Measurements from ENCODE around the gene GGT1.
A peak's percentile ranks its signal among the peaks of the same experiment; 100 is the strongest.
"Not testable (repeated sequence)": the region's sequence is repeated elsewhere in the genome, so short reads cannot be mapped to it uniquely, and the experiment has no call there.

GGT1 gene

DNA sequence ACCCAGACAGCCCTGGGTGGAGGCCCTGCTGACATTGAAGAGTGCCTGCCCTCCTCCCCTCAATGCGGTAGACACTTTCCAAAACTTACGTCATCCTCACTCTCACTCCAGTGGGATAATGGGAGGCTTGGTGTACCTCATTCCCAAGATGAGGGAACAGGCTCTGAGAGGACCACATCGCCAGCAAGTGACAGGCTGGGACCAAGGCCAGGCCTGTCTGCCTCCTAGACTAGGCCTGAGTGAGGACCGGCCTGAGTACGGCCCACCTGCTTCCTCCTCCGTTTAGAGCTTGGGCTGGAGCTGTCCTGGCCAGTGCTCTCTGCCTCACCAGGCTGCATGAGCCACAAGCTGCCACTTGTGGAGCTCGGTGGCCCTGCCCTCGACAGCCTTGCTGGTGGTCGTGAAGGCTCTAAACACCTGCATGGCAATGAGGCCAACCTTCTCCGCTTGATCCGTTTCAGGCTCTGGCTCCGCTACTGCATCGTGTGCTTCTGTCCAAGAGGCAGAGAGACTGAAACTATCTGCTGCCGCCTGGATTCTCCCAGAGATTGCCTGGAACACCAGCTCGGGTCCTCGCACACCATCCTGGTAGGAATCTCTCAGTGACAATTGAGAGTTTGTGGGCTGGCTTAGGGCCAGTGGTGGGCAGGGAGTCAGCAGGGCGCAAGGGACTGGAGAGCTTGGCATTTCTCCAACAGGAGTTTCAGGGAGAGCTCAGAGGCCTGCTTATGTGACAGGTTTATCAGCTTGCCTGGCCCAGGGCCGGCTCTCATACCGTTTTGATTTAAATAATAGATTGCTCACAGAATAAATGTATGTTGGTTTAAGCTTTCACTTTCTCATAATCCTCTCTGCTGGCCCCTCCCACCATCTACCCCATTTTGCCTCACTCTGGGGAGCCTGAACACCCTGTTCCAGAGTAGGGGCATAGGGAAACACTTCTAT lies 19.5 kb upstream of the GGT1 start:
- DNase-seq (ENCODE audit: low read depth in 4 of 4, low spot score in 1 of 4): no peak

DNA sequence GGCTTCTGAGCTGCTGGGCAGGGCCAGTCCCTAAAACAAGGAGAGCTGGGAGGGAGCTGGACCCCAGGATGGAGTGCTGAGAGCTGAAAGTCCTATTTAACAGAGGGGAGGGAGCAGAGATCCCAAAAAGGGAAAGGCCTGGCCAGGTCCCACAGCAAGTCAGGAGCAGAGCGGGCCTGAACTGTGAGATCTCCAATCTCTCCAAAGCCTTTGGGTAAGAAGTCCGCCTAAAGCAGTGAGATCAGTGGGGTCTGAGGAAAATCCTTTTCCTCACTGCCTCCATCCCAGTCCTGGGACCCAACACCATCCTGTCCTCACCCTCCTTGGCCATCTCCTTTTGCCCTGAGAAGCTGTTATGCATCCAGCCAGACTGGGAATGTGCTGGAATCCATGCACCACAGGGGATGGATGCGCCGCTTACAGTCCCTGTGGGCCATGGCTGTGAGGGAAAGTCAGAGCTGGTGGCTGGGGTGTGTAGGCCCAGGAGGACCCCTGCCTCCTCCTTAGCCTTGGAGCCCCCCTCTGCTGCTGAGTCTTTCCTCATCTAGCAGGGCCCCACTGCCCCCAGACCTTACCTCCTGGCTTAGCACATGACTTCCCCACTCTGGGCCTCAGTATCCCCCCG lies 18.7 kb upstream of the GGT1 start:
- DNase-seq (ENCODE audit: low read depth in 4 of 4, low spot score in 1 of 4): no peak

DNA sequence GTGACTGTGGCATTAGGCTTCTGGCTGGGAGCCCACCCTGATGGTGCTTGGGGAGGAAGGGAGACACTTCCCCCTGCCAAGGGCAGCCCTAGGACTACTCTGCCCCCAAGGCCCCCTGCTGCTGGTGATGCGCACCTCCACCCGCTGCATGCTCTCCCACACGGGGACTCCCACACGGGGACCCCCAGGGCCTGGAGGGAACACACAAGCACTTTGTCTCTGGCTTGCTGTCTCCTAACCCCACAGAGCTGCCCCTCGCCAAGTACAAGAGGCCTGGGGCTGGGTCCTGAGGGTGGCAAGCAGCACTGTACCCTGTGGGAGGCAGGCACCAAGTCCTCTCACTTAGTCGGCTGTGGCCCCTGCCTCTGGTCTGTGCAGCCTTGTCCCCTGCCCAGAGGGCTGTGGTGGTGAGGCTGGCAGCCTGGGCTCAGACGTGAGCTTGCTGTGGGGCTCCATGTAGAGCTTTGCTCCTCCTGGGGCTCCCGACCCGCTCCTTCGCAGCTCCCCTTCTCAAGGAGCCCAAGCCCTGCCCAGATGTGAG lies 18.1 kb upstream of the GGT1 start:
- no peak for DNase-seq (ENCODE audit: low read depth in 4 of 4, low spot score in 1 of 4)

DNA sequence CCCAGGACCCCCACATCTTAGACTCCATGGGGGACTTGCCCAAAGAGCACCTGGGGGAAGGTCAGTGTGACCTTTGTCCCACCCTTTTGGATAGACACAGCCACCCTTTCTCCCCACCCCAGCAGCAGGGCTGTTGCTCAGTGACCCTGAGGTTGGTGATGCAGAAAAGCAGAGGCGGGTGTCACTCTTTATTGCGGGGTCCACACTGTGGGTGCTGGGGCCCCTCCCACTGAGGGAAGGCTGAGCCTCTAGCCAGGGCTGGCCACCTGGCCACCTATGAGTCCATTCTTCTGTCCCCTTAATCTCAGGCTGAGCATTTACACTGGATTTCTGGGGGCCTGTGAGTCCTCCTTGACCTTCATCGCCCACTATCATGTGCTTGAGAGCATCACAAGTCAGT lies 17.5 kb upstream of the GGT1 start:
- DNase-seq (ENCODE audit: low read depth in 4 of 4, low spot score in 1 of 4): no peak

DNA sequence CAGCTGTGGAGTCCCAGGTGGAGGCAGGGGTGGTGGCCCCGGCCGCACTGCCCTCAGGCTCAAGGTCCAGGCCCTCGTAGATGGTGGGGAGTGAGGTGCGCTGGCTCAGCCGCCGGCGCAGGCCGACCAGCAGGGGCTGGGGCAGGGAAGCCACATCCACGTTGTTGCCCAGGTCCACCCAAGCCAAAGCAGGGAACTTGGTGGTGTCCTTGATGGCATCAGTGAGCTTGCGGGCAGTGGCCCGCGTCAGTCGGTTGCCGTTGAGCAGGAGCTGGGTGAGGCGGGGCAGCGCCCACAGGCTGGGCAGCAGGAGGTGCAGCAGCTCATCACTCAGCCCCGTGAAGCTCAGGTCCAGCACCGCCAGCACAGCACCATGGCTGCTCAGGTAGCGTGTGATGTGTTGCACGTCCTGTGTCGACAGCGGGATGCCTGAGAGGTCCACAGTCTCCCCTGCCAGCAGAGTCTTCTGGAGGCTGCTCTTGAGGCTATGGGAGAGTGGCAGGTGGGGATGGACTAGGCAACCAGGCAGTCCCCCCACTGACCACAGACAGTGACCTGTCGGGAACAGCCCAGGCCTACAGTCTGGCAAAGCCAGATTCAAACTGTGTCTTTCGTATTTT lies 17.0 kb upstream of the GGT1 start:
- no peak for DNase-seq (ENCODE audit: low read depth in 4 of 4, low spot score in 1 of 4)

DNA sequence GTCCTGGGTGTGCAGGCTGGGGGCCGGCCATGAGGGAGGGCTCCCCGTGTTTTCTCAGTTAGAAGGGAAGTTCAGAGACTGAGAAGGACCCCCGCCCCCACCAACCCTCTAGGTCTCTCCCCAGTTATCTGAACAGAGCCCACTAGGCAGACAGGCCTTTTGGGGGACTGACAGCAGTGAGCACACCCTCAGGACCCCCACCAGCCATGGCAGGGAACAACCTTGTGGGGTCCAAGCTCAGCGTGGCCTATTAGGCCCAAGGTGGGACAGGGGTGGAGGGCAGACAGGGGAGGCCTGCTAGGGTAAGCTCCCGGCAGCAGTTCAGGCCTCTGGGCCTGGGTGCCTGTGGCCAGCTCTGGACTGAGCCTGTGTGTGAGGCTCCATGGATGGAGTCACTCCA lies 15.7 kb upstream of the GGT1 start:
- no peak for DNase-seq (ENCODE audit: low read depth in 4 of 4, low spot score in 1 of 4)

DNA sequence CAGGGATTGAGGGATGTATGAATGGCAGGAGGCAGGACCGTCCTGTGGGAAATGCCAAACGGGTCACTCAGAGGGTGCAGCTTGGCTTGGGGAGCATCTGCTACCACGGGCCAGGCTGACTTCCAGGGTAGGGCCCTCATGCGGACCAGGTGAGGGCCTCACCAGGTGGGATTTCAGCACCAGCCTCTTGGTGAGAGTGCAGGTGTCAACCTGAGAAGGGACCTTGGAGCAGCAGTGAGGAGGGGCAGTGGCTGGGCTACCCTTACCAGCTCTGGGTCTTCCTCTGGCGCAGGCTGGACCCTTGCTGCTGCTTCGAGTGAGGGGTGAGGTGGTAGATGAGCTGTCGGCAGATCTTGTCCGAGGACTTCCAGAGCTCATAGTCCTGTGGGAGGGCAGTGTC lies 15.0 kb upstream of the GGT1 start:
- no peak for DNase-seq (ENCODE audit: low read depth in 4 of 4, low spot score in 1 of 4)

DNA sequence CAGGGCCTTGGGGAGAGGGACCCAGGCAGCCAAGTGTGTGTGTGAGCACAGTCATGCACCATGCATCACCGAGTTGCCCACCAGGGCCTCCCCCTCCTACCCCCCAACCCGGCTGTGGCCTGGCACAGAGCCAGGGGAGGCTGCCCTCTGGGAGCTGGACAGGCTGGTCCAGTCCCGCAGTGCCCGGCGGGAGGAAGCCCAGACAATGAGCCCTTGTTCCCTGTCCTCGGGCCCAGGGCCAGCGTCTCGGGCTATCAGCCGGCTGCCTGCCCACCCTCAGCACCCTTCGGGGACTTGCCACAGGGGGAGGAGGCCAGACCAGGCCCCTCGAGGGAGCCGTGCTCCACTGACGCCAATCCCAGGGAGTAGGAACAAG lies 14.6 kb upstream of the GGT1 start:
- no peak for DNase-seq (ENCODE audit: low read depth in 4 of 4, low spot score in 1 of 4)

DNA sequence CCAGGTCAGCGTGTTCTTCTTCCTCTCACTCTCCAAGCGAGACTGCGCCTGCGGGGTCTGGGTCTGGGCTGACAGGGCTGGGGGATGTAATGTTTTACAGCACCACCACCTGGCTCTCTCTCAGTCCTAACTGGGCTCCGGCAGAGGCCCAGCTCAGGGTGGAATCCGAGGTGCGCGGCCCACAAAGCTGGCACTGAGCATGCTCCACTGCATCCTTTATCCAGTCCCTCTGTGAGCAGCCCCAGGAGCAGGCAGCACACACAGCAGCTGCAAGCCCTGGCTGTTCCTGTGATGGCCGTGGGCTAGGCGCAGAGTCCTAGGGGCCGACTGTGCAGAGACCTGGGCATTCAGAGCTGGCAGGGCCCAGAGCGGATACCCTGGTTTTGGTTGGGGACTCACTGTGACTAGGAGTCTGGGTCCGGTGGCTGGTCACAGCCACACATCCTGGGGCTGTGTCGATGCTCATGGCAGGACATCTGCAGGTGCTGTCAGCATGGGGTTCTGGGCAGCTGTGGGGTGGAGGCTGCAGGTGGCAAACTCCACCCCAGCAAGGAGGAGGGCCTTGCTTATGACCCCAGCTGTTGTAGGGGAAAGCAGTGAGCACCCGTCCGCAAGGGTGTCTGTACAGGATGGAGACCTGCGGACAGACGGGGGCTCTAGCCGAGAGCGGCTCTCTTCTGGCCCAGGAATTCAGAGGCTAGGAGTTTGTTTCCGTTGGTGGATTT lies 14.1 kb upstream of the GGT1 start:
- DNase-seq (ENCODE audit: low read depth in 4 of 4, low spot score in 1 of 4): no peak

DNA sequence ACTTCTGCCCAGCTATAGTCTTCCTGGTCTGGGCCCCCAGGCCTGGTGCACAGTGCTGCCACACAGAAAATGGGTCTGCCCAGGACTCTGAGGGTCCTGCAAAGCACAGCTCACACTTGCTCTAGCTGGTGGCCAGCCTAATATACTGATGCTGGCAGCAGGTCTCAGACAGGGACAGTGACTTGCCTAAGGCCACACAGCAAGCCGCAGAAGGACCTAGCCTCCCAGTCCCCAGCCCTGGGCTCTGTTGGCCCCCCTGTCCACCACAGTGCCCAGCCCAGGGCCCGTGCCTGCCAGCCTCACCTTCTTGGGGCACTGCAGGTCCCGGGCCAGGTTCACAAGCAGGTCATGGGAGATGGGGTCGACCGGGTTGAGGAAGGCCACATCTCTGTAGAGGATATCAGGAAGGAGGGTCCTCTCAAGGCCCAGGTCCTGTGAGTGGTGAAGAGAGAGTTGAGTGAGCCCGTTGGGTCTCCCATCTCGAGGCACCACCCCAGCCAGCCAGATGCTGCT lies 13.4 kb upstream of the GGT1 start:
- no peak for DNase-seq (ENCODE audit: low read depth in 4 of 4, low spot score in 1 of 4)

DNA sequence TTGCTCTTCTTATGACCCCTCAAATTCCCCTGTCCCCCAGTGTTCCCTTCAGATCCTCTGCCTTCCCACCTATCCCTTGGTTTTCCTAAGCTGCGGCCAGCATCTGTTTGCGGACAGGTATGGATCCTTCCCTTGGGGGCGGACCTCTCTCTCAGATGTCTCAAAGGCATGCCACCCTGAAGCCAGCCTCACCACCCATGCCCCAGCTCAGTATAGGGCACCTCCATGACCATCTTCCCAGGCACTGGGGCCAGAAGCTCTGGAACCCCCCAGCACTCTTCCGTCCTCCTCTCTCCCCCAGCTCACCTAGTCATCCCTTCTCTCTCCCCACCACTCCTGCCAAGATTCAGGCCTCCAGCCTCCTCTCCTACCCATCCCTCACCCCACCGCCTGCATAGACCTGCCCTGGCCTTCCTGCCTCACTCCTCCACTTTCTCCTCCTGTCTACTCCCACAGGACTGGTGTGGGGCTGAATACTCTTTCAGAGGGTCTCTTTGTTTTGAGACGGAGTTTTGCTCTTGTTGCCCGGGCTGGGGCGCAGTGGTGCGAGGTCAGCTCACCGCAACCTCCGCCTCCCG lies 12.3 kb upstream of the GGT1 start:
- DNase-seq (ENCODE audit: low read depth in 4 of 4, low spot score in 1 of 4): no peak

DNA sequence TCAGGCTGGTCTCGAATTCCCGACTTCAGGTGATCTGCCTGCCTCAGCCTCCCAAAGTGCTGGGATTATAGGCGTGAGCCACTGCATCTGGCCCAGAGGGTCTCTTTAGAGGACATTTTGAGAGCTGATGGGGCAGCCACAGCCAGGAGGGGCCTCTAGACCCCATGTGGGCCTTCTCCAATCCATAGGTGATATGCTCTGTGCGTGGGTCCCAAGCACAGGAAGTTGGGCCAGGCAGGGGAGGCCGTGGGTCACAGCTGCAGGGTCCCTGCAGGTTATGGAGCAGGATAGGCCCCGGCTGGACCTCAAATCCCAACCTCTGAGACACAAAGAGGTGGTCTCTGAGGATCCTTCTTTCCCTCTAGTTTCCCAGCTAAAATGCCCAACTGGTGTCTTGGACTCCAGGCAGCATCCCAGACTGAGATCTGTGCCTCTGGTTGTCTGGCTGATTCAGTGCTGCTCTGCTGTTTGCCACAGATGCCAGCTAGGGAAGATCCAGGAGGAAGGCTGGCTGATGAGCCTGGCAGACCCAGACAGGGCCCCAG lies 11.6 kb upstream of the GGT1 start:
- DNase-seq (ENCODE audit: low read depth in 4 of 4, low spot score in 1 of 4): no peak

DNA sequence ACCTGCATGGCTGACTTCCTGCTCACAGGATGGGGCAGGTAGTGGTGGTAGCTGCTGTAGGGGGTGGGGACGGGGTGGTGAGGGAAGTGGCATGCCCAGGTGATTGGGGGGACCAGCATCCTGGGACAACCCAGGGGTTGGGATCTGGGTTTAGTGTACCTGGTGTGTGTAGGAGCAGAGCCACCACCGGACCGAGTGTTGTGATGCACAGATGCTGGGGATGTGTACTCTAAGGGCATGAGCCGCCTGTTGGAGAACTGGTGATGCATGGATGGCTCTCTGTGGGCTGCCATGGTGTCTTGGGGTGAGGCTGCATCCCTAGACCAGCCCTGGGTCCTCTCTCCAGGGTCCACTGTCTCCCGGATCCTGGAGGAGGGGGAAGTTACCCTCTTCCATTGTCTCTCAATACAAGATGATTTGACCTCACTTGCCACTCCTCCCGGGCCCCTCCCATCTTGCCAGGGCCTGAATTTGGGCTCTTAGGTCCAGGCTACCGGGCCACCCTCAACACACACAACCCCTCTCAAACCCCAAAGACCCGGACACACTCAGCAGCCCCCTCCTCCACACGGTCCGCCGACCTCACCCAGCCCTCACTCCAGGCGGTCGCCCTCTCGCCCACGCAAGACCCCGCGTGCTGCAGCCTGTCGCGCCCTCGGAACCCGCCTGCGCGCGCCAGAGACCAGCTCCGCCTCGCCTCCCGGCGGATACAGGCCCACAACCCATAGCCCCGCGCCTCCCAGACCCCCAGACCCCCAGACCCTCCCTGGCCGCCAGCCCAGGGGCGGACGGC lies 10.7 kb upstream of the GGT1 start:
- DNase-seq (ENCODE audit: low read depth in 4 of 4, low spot score in 1 of 4): no peak

DNA sequence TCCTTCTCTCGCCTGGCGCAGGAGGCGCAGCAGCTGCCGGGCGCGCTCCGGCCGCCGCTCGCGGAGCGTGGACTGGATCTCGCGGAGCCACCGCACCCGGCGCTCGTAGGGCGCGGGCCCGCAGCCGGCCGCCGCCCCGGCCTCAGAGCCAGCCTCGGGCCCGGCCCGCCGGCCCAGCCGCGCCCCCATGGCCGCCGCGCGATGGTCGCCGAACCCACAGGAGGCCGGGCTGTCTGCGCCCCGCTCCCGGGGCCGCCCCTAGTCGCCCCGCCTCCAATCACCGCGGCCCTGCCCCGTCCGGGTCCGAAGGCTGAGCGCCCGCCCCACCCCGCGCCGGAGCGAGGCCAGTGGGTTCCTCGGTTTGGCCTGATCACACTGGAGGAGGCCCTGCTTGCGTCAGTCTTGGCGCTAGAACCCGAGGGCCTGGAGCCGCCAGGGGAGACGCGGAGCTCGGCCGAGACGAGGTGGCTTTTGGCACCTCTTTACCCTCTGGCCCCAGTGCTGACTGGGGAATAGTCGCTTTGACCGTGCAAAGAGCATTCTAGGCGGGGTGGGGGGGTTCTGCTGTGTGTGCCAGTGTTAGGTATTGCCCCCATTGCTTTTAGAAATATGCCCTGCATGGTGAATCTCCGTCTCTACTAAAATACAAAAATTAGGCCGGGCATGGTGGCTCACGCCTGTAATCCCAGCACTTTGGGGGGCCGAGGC lies 10.0 kb upstream of the GGT1 start, which contains the start of gene LRRC75B:
Gene LRRC75B (minus strand): TSS at position 223 of the 708 bp plus-strand sequence. CDS start 34 bp downstream, at position 189.
- DNase-seq (ENCODE audit: low read depth in 4 of 4, low spot score in 1 of 4): peak in 1 of 4 experiments; percentile 36

DNA sequence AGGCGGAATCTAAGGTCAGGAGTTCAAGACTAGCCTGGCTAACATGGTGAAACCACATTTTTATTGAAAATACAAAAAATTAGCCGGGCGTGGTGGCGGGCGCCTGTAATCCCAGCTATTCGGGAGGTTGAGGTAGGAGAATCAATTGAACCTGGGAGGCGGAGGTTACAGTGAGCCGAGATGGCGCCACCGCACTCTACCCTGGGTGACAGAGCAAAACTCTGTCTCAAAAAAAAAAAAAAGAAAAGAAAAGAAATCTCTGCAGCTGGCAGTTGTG lies 9.5 kb upstream of the GGT1 start:
- DNase-seq (ENCODE audit: low read depth in 4 of 4, low spot score in 1 of 4): not testable (repeated sequence)

DNA sequence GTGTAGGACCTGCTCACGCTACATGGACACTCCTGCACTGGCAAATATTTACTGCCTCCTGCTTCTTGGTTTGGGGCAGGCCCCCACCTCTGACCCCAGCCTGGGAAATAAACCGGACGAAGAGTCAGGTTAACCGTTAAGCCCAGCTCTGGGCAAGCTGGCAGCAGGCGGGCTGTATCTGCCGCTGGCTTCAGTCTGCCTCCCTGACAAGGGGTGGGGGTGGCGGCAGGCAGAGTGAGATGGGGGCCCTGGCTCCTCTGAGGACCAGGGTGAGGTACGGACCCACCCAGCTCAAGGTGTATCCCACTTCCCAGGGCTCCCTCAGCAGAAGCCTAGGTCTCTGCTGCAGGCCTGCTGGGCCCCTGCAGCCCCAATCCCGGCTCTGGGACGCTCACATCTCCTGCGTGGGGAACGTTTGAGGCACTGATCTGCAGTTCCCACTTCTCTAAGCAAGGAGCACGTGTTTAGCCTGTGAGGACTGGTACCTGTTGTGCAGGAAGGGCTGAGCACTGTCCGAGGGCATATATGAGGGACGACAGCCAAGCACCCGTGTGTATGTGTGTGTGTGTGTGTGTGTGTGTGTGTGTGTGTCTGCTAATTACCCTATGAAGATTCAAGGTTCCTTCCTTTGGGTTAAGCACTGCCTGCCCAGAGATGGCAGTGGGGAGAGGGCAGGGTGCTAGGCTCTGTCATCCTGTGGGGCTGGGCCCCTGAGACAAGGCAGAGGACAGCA lies 9.0 kb upstream of the GGT1 start:
- no peak for DNase-seq (ENCODE audit: low read depth in 4 of 4, low spot score in 1 of 4)

DNA sequence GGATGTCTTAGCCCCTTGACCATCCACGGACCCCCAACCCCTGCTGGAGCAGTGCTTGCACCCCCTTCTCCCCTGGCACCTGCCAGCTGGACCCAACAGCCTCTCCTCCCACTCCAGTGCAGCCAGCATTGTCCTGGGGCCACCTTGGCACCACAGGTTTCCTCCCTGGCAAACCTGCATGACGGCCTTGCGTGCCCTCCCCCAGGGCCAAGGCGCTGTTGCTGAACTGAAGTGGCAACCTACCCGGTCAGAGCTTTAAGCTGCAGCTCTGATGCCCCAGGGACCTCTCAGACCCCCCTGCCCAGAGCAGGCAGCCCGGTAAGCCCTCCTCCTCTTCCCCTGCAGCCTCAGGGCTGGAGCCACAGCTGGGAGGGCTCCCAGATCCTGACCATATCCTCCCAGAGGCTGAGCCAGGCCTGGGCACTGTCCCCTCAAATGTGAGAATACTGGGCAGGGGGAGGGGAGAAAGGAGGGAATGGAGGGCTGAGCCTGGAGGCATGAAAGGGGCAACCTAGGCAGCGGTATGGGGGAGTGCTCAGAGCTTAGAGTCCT lies 8.3 kb upstream of the GGT1 start:
- DNase-seq (ENCODE audit: low read depth in 4 of 4, low spot score in 1 of 4): no peak

DNA sequence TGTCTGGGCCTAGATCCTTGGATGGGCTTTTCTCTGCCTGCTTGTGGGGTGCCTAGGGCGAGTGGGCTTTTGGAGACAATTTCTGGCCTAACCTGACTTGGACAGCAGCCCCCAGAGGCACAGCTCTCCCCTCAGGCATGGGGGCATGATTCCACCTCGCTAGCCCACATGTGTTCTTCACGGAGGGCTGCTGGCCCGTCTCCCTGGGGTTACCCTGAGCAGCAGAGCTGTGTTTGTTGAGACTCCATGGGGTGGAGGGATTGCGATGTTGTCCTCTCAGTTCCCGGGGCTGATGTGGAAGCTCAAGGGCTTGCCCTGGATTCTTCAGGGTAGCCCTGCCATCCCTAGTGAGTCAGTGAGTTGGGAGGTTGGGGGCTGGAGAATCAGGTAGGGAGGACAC lies 7.8 kb upstream of the GGT1 start:
- no peak for DNase-seq (ENCODE audit: low read depth in 4 of 4, low spot score in 1 of 4)

All from stimulated activated CD4-positive, alpha-beta T cell treated with anti-CD3 and anti-CD28 coated beads, Interleukin-1b, Interleukin-23, amount 100 ng/mL, for 24 hours (primary cell).